RWPE1 (cell line): Measurements from ENCODE around the gene ARHGAP27.

Experiments
- CTCF ChIA-PET: fragments of 350-600 bp; sonication (Branson Sonifier 250); formaldehyde crosslinking; extraction: SDS; loops from one replicate; lab custom pipeline; 2021; lab: Yijun Ruan, JAX
- POLR2A ChIA-PET: fragments of 400-600 bp; formaldehyde crosslinking; extraction: SDS; loops from one replicate; lab custom pipeline; 2020; ENCODE audit warnings: antibody characterized with exemption; ENCODE audit not compliant: low non-redundant PET; lab: Yijun Ruan, JAX
- DNase-seq: peaks from one replicate; pipeline ENCODE4 v3.0.0; 2012; ENCODE audit warnings: low spot score
- H3K27ac ChIP-seq: fragments of 450-650 bp; 2 replicates; pipeline ENCODE4 v1.5.1; 2017
- TF ChIP-seq, protein P1 (sequence below): fragments of 450-650 bp; conservative IDR thresholded peaks from 2 replicates; pipeline ENCODE4 v1.5.1; 2017; ENCODE audit warnings: low read depth, mild to moderate bottlenecking

Gene ARHGAP27

DNA sequence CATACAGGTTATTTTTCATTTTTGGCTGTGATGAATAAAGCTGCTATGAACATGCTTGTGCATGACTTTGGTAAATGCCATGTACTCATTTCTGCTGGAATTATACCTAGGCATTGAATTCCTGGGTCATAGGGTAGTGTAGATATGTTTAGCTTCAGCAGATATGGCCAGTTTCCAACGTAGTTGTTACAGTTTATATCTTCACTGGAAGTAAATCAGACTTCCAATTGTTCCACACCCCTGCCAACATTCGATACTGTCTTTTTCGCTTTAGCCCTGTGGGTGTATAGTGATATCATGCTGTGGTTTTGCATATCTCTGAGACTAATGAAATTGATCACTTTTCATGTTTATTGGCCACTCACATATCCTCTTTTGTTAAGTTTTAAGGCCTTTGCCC is 50.4 kb downstream of the ARHGAP27 start:
- TF ChIP-seq, protein P1, sequence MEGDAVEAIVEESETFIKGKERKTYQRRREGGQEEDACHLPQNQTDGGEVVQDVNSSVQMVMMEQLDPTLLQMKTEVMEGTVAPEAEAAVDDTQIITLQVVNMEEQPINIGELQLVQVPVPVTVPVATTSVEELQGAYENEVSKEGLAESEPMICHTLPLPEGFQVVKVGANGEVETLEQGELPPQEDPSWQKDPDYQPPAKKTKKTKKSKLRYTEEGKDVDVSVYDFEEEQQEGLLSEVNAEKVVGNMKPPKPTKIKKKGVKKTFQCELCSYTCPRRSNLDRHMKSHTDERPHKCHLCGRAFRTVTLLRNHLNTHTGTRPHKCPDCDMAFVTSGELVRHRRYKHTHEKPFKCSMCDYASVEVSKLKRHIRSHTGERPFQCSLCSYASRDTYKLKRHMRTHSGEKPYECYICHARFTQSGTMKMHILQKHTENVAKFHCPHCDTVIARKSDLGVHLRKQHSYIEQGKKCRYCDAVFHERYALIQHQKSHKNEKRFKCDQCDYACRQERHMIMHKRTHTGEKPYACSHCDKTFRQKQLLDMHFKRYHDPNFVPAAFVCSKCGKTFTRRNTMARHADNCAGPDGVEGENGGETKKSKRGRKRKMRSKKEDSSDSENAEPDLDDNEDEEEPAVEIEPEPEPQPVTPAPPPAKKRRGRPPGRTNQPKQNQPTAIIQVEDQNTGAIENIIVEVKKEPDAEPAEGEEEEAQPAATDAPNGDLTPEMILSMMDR: no peak
- DNase-seq: peak; percentile 34
- peak overlapping the region; percentile 75 for H3K27ac ChIP-seq
- ChIA-PET POLR2A (no interaction called here), CTCF (interaction anchor here (1.2 to 2.9 kb wide), 3 partner anchors 105 to 247 kb away, joined by 4 to 10 read pairs (median 5); partner anchors contain the start of gene ACBD4)

DNA sequence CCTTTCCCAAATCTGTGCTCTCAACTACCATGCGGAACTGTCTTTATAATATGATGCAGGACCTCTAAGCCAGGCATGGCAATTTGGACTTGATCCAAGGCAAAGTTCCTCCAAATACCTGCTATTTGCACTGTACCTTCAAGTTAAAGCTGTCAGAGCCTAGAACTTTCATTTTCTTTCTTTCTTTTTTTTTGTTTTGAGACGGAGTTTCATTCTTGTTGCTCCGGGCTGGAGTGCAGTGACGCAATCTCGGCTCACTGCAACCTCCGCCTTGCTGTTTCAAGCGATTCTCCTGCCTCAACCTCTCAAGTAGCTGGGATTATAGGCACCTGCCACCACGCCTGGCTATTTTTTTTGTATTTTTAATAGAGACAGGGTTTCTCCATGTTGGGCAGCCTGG is 51.7 kb downstream of the ARHGAP27 start:
- CTCF ChIA-PET: interaction anchor here (0.6 to 2.9 kb wide), 4 partner anchors 15 to 223 kb away, joined by 3 to 10 read pairs (median 4); no protein-coding TSS in a partner anchor
- peak overlapping the region; percentile 62 for H3K27ac ChIP-seq
- POLR2A ChIA-PET: no interaction called here
- no peak for DNase-seq
- TF ChIP-seq, protein P1: no peak

DNA sequence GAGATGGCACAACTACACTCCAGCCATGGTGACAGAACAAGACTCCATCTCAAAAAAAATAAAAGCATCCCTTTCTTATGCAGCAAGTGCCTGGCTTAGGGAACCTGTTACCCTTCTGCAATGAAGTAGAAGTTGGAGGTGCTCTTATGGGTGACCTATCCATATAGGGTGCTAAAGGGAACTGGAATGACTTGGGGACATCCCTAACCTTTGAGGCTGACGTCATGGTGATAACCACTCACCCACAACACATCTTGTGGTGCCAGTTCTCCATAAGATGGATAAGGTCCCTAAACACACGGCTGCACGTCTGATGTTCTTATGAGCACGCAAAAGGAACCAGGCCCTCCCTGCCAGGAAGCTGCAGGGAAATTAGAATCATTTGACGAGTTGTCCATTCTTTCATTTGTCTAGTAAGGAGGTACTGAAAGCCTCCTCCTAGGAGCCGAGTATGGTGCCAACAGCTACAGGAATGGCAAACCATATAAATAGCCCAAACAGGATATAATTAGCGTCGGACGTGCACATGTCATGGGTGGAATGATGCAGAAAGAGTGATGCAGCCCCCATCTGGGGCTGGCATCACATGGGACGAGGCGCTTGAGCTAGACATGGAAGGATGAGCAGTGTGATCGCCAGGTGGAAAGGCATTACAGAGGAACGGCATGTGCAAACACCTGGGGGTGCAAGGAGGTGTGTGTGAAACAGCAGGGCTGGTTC is 52.5 kb downstream of the ARHGAP27 start:
- ChIA-PET POLR2A (interaction anchor here (0.6 kb wide), 1 partner anchor 8 kb away, joined by 3 read pairs; no protein-coding TSS in a partner anchor), CTCF (interaction anchor here (2.9 kb wide), 1 partner anchor 103 kb away, joined by 10 read pairs; no protein-coding TSS in a partner anchor)
- peak overlapping the region; percentile 62; the same call in 1 of the 2 replicates for H3K27ac ChIP-seq
- TF ChIP-seq, protein P1: no peak
- DNase-seq: no peak

DNA sequence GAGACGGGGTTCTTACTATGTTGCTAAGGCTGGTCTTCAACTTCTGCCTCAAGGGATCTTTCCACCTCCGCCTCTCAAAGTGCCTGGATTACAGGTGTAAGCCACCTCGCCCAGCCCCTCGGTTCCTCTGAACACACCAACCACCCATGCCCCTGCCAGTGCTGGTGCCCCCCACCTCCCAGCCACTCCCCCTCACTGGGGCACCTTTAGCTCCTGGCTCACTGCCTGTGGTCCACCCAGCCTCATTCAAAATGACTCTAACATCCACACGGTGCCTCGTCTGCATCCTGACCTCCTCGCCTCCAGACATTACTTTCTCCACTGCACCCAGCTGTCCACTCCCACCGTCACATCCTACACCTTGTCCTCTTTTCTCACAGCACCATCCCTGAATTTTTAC is 55.3 kb downstream of the ARHGAP27 start:
- H3K27ac ChIP-seq: peak overlapping the region; percentile 52; the same call in 1 of the 2 replicates
- TF ChIP-seq, protein P1: no peak
- CTCF ChIA-PET: interaction anchor here (0.6 to 0.7 kb wide), 3 partner anchors 116 to 158 kb away, joined by 3 to 4 read pairs (median 3); no protein-coding TSS in a partner anchor
- POLR2A ChIA-PET: no interaction called here
- no peak for DNase-seq

DNA sequence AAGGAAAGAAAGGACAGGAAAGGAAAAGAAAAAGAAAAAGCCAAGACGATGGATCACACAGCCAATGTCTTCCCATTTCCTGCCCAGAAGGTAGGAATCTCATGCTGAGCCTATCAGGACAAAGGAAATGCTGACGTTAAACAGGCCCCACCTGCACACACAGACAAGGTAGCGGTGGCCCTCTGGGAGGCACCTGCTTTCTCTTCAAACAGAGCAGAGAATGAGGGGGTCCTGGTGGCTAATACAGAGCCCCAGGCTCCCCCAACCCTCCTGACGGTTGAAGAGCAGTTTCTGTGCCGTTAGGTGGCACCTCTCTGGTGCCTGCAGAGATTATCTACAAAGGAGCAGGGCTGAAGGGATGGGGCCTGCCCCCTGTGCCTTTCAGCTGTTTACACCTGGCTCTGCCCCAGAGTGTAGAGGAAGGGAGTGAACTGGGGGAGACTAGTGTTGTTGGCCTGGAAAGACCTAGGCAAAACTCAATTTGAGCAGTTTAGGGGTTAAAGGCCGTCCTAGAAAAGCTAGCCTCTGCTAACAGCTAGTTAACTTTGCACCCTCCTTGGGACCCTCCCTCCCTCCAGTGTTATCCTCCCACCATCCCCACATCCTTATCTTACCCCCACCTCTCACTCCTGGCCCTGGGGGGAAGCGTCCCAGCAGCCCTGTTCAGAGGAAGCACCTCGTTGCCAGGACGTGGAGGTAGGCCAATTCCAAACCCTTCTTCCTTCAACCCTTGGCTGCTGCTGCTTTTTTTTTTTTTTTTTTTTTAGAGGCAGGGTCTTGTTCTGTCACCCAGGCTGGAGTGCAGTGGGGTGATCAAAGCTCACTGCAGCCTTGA is 56.3 kb downstream of the ARHGAP27 start:
- CTCF ChIA-PET: interaction anchor here (1.2 kb wide), 1 partner anchor 9 kb away, joined by 4 read pairs; no protein-coding TSS in a partner anchor
- DNase-seq: no peak
- H3K27ac ChIP-seq: peak overlapping the region; percentile 52
- TF ChIP-seq, protein P1: no peak
- POLR2A ChIA-PET: no interaction called here

DNA sequence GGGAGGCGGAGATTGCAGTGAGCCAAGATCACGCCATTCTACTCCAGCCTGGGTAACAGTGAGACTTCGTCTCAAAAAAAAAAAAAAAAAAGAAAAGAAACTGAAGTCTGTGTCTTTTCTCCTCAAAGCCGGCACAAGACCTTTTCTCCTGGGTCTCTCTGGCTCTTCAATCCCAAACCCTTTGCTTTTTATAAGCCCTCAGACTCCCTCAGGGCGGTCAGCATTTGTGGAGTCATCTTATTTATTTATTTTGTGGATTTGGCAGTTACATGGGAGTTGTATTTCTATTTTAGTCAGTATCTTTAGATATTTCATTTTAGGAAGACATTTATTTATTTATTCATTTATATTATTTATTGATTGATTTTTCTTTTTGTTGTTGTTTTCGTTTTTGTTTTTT is 58.2 kb downstream of the ARHGAP27 start:
- H3K27ac ChIP-seq: peak overlapping the region; percentile 100
- DNase-seq: no peak
- ChIA-PET CTCF (interaction anchor here (0.6 kb wide), 1 partner anchor 221 kb away, joined by 3 read pairs; no protein-coding TSS in a partner anchor), POLR2A (no interaction called here)
- TF ChIP-seq, protein P1: no peak
